AG09319 (cell line): ENCODE data around the gene VPS13D.
"Not testable (repeated sequence)": the region's sequence is repeated elsewhere in the genome, so short reads cannot be mapped to it uniquely, and the experiment has no call there.

ENCODE experiments used
- DNase-seq: peaks from one replicate; pipeline ENCODE4 v3.0.0-alpha.2; 2010; ENCODE audit warnings: low read depth; ENCODE audit errors: extremely low read depth
- CTCF ChIP-seq: IDR thresholded peaks from 2 replicates; pipeline ENCODE4 v1.5.1; 2011; ENCODE audit warnings: low read depth, mild to moderate bottlenecking, inconsistent platforms, low read length, moderate library complexity

VPS13D gene

DNA sequence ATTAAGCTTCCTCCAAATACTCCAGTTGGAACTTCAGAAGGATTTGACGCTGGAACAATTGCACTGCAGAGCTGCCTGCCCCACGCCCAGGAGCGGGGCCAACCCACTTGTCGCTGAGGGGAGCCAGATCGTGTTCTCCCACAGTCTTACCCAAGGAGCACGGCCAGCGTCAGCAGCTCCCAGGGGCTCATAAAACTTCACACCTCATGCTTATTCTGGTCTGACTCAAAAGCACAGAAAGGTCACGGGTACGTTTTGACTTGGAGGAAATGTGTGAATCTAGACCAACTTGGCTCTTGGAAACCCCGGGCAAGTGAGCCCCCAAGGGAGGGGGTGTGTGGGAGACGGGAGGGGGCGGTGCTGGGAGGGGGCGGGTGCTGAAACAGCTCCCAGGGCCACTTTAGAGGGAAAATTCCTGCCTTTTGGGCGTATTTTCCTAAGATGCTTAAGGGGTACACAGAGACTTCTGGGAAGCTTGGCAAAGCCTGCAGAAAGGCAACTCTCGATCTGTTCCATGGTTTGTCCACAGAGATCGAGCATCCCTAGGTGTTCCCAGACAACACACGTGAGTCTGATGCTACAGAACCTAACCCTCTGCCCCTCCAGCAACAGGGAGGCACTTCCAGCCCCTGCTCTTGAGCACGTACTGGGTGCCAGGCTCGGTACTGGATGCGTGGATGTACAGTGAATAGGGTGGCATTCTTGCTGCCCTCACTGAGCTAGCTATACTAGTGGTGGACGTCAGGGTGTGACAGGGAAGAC is 289.3 kb downstream of the VPS13D start:
- no peak for DNase-seq
- TF ChIP-seq CTCF, result no peak

- TF ChIP-seq CTCF, result no peak
Measured at GRCh38 chr1:12519693-12520364, 290.0 kb downstream of the VPS13D start.

DNA sequence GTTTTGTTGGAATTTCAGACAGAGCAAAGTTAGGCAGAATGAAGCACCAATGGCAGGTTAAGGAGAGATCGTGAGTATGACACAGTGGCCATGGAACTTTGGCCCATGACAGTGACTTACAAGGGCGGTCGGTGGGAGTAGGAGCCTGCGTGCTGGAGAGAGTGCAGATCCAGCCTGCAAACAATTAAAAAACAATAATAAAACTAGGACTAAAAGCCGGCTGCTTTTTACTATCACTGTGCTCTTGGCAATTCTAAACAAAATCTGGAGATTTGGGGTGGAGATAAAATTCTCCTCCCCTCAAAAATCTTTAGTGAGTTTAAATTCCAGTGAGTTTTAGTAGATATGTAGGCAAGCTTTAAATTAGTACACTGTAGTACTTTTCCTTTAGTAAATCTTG is 291.3 kb downstream of the VPS13D start:
- no peak for TF ChIP-seq CTCF
- DNase-seq, result no peak

More at GRCh38 chr1:12519693-12520364, 290.0 kb downstream of the VPS13D start:
- no peak for DNase-seq

DNA sequence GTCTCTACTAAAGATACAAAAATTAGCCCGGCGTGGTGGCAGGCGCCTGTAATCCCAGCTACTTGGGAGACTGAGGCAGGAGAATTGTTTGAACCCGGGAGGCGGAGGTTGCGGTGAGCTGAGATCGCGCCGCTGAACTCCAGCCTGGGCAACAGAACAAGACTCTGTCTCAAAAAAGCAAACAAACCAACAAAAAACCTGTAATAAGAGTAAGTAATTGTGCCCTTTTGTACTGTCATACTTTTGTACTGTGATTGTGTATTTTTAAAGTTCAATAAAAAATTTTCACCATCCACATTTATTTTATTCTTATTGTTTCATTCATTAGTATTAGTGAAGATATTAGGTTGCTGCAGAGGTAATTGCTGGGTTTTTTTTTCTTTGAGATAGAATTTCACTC is 292.9 kb downstream of the VPS13D start:
- not testable (repeated sequence) for DNase-seq

GRCh38 chr1:12524266-12524665 is 294.4 kb downstream of the VPS13D start:
- DNase-seq, result no peak
- TF ChIP-seq CTCF, result no peak

DNA sequence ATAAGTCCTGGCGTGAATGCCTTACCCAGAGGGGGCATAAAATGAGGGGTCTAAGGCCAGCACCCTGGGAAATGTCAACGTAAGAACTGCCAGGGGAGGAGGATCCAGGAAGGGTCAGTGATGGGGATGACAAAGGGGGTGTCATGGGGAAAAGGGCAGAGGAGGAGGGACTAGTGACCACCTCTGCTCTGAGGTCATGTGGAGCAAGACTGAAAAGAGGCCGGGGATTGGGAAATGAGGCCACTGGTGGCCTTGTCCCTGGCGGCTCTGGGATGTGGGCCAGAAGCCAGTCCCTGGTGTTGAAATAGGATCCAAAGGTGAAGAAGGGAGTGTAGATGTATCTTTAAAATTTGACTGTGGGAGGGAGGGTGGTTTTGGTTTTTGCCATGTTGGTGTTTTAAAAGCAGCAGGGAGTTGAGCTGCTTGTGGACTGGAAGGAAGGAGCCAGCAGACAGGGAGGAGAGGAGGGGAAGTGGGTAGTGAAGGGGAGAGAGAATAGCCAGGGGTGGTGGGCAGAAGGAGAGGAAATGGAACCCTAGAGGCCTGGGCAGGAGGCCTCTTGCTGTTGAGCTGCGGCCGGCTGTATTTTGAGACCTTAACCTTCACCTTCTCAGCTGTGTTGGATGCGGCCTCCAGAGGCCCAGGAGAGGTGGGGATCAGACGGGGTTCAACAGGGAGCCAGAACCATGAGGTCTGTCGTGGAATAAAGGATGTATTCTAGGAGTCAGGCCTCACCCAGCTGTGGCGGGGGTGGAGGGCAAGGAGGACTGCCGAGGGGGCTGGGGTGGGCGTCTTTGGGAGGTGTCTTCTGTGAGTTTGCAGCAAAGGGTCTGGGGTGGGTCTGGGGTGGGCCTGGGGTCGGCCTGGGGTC is 295.7 kb downstream of the VPS13D start:
- DNase-seq, result no peak
- no peak for TF ChIP-seq CTCF

DNA sequence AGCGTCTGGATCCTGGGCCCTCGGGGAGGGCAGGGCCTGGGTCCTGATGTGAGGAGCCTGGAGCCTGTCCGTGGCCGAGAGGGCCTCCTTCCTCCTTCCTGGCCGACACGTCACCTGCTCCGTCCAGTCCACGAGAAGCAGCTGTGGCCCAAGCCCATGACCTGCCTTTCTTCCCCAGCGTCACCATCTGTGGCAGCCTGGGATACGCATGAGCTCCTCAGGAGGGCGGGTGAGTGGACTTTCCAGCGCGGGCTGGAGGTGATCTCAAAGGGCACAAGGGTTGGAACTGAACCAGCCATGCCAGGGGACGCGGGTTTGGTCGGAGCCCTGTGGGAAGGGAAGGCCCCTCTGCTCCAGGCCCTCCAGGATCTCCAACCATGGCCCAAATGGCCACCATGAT is 297.7 kb downstream of the VPS13D start:
- DNase-seq, result no peak
- TF ChIP-seq CTCF, result no peak
